GM13976 (cell line): ENCODE measurements around the gene RNF157.

Experiments
- DNase-seq: peaks from one replicate; pipeline ENCODE4 v3.0.0; 2012; ENCODE audit warnings: low spot score
- CTCF ChIP-seq: IDR thresholded peaks from 2 replicates; pipeline ENCODE4 v1.5.1; 2012; ENCODE audit warnings: borderline replicate concordance, mild to moderate bottlenecking; ENCODE audit not compliant: insufficient read depth; ENCODE audit errors: extremely low read depth, missing control alignments, control extremely low read depth
- in situ Hi-C: fragments of 300-500 bp; cut with MboI; formaldehyde crosslinking; loops from one replicate; pipeline ENCODE4 v1.12.0; 2022; ENCODE audit warnings: low sequenced_read_pairs, mixed read lengths, inconsistent platforms; ENCODE audit not compliant: unreplicated experiment

The RNF157 gene

DNA sequence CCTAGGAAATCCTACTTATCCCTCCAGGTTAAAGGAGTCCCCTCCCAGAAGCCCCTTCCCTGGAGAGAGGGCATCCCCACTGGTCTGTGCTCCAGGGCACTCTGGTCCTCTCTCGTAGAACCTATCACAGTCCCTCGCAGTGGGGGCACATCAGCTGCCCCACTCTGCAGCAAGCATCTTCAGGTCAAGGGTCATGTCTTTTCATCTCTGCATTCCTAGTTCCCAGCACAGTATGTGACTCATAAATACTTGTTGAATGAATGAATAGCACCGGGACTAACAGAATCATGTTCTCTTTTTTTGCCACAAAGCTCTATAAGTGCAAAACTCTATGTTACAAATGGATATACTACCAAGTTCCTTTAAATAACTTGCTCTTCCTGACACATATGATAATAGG is 36.0 kb downstream of the RNF157 start:
- TF ChIP-seq CTCF = no peak
- in situ Hi-C loops = no loop called here
- no peak for DNase-seq

GRCh38 chr17:76200354-76200753 is 39.9 kb downstream of the RNF157 start:
- DNase-seq = no peak
- in situ Hi-C loops = no loop called here

GRCh38 chr17:76199469-76199868 is 40.8 kb downstream of the RNF157 start:
- TF ChIP-seq CTCF = no peak
- no peak for DNase-seq
- in situ Hi-C loops = no loop called here

More at GRCh38 chr17:76200354-76200753, 39.9 kb downstream of the RNF157 start:
- TF ChIP-seq CTCF = no peak

GRCh38 chr17:76198702-76199101 is 41.6 kb downstream of the RNF157 start:
- DNase-seq = no peak
- TF ChIP-seq CTCF = no peak
- in situ Hi-C loops = no loop called here

GRCh38 chr17:76197911-76198310 is 42.4 kb downstream of the RNF157 start:
- TF ChIP-seq CTCF = no peak
- in situ Hi-C loops = no loop called here
- no peak for DNase-seq

DNA sequence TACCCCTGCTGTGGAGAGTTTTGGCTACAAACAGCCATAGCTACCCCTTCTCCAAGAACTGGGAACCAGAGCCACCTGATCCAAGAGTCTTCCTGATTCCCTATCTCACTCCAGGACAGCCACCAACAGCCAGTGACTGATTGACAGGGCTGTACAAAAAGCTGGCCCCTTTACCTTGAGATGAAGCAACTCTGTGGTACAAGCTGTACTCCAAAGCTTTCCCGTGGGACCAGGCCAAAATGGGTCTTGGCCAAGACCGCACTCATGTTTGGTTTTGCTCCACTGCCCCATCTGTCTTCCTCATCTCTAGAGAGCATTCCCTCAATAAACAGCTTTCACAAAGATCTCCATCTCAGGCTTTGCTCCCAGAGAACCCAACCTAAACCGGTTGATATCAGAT is 43.6 kb downstream of the RNF157 start:
- in situ Hi-C loops = no loop called here
- DNase-seq = no peak
- TF ChIP-seq CTCF = no peak
